HEK293 (cell line): ENCODE measurements around the gene P2RX1.

Experiments
- CTCF ChIA-PET: fragments of 350-600 bp; formaldehyde crosslinking; extraction: SDS; loops from one replicate; lab custom pipeline; 2021; ENCODE audit warnings: antibody characterized with exemption; lab: Yijun Ruan, JAX
- POLR2A ChIA-PET: fragments of 300-600 bp; formaldehyde crosslinking; extraction: SDS; loops from one replicate; lab custom pipeline; 2020; ENCODE audit warnings: antibody characterized with exemption, inconsistent platforms; lab: Yijun Ruan, JAX
- H3K27ac ChIP-seq: fragments of 200-500 bp; sonication (Bioruptor generic); 2 replicates; pipeline ENCODE4 v1.5.1; 2014; ENCODE audit warnings: low read depth, low read length, control low read depth, inconsistent platforms; ENCODE audit errors: extremely low read depth
- H3K36me3 ChIP-seq, 2 experiments: fragments of 200-500 bp in 1 of 2; sonication (Bioruptor generic) in 1 of 2; 1 replicate in 1 of 2; 2 replicates in 1 of 2; pipeline ENCODE4 v1.5.1; 2014 to 2017; ENCODE audit warnings: inconsistent platforms in 2 of 2, low read length in 2 of 2; ENCODE audit not compliant: control insufficient read depth in 2 of 2, insufficient read depth in 1 of 2
- H3K4me1 ChIP-seq: fragments of 200-500 bp; sonication (Bioruptor generic); 2 replicates; pipeline ENCODE4 v1.5.1; 2014; ENCODE audit warnings: mild to moderate bottlenecking, low read length, inconsistent platforms; ENCODE audit not compliant: control insufficient read depth, insufficient read depth
- H3K4me3 ChIP-seq: 2 replicates; pipeline ENCODE4 v1.5.1; 2011; ENCODE audit warnings: low read depth, mild to moderate bottlenecking, control low read depth, low read length, moderate library complexity
- H3K9me3 ChIP-seq: fragments of 200-500 bp; sonication (Bioruptor generic); 2 replicates; pipeline ENCODE4 v1.5.1; 2014; ENCODE audit warnings: low read depth, low read length, inconsistent platforms; ENCODE audit not compliant: control insufficient read depth, insufficient read depth
- ATF2 ChIP-seq: fragments of 450-650 bp; formaldehyde crosslinking; IDR thresholded peaks from 2 replicates; pipeline ENCODE4 v1.5.1; 2016; ENCODE audit warnings: missing biosample characterization, missing genetic modification characterization, low read depth
- IKZF3 ChIP-seq: fragments of 450-650 bp; IDR thresholded peaks from 2 replicates; pipeline ENCODE4 v1.5.0; 2018; ENCODE audit warnings: missing biosample characterization, mild to moderate bottlenecking, missing genetic modification characterization, moderate library complexity
- PRDM10 ChIP-seq: fragments of 450-650 bp; formaldehyde crosslinking; IDR thresholded peaks from 2 replicates; pipeline ENCODE4 v1.5.1; 2016; ENCODE audit warnings: missing biosample characterization, missing genetic modification characterization
- ZFP41 ChIP-seq: fragments of 450-650 bp; formaldehyde crosslinking; IDR thresholded peaks from 2 replicates; pipeline ENCODE4 v1.5.1; 2016; ENCODE audit warnings: missing biosample characterization, missing genetic modification characterization, borderline replicate concordance
- ZIC2 ChIP-seq: fragments of 450-650 bp; formaldehyde crosslinking; IDR thresholded peaks from 2 replicates; pipeline ENCODE4 v1.5.1; 2016; ENCODE audit warnings: missing biosample characterization, missing genetic modification characterization
- ZNF133 ChIP-seq: fragments of 450-650 bp; formaldehyde crosslinking; IDR thresholded peaks from 2 replicates; pipeline ENCODE4 v1.5.1; 2016; ENCODE audit warnings: missing biosample characterization, missing genetic modification characterization
- ZNF274 ChIP-seq, 2 experiments: fragments of 200-500 bp in 1 of 2; fragments of 450-650 bp in 1 of 2; sonication (Bioruptor generic) in 1 of 2; formaldehyde crosslinking in 1 of 2; IDR thresholded peaks; 2 replicates each; pipeline versions ENCODE4 v1.5.1 to v1.6.1; 2014 to 2016; ENCODE audit warnings: borderline replicate concordance in 1 of 2, inconsistent platforms in 1 of 2, low read length in 1 of 2, missing biosample characterization in 1 of 2, missing genetic modification characterization in 1 of 2
- ZNF302 ChIP-seq: fragments of 450-650 bp; formaldehyde crosslinking; IDR thresholded peaks from 2 replicates; pipeline ENCODE4 v1.5.1; 2016; ENCODE audit warnings: missing biosample characterization, missing genetic modification characterization, low read depth
- ZNF341 ChIP-seq: fragments of 450-650 bp; formaldehyde crosslinking; IDR thresholded peaks from 2 replicates; pipeline ENCODE4; 2016; ENCODE audit warnings: low read depth, missing biosample characterization, missing genetic modification characterization
- ZNF488 ChIP-seq: fragments of 450-650 bp; formaldehyde crosslinking; IDR thresholded peaks from 2 replicates; pipeline ENCODE4 v1.5.1; 2016; ENCODE audit warnings: missing biosample characterization, missing genetic modification characterization
- ZNF548 ChIP-seq: fragments of 450-650 bp; formaldehyde crosslinking; IDR thresholded peaks from 2 replicates; pipeline ENCODE4 v1.5.1; 2016; ENCODE audit warnings: missing biosample characterization, missing genetic modification characterization
- ZNF571 ChIP-seq: fragments of 450-650 bp; formaldehyde crosslinking; IDR thresholded peaks from 2 replicates; pipeline ENCODE4 v1.5.0; 2017; ENCODE audit warnings: missing biosample characterization, missing genetic modification characterization
- ZNF600 ChIP-seq: fragments of 450-650 bp; formaldehyde crosslinking; IDR thresholded peaks from 2 replicates; pipeline ENCODE4 v1.5.1; 2016; ENCODE audit warnings: missing biosample characterization, missing genetic modification characterization
- ZNF621 ChIP-seq: fragments of 450-650 bp; formaldehyde crosslinking; IDR thresholded peaks from 2 replicates; pipeline ENCODE4 v1.5.1; 2017; ENCODE audit warnings: missing biosample characterization, missing genetic modification characterization
- ZNF654 ChIP-seq: fragments of 450-650 bp; formaldehyde crosslinking; IDR thresholded peaks from 2 replicates; pipeline ENCODE4 v1.5.1; 2016; ENCODE audit warnings: low read depth, missing biosample characterization, missing genetic modification characterization

Gene P2RX1

DNA sequence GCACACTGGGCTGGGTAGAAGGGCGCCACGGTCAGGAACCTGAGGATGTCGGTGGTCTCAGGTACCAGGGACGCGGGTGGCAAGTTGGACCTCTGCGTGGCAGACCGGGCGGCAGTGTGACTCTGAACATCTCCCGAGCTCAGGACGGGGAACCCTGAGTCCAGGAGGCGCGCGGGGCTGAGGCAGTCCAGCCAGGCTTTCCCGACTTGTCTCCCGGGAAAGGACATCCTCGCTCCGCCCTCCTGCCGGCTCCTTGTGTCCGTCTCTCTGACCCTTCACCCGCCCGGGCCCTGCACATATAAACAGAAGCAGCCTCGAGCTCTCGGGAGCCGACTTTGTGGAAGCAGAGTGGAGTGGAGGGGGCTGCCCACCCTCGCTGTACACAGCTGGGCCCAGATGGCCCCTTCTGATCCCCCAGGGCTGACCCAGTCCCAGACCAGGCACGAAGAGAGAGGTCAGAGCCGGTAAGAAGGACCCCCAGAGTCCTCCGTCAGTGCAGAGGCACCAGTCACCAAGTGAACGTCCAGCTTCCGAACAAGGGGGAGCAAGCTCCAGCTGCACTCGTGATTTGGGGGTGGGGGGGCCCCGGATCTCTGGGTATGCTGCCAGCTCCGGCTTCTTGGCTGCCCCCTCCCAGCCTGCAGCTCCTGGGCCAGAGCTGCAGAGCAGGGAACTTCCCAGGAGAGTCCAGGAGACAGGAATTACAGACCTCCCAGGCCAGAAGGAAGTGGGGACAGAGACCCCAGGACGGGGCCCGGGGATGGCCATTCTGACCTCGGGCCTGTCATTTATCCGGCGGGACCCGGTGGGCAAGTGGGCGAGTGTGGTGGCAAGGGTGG is 8.5 kb upstream of the P2RX1 start (continued):
- TF ChIP-seq ATF2 (tag by site-specific recombination) (no peak), ZNF133 (tag by site-specific recombination) (no peak), ZNF571 (tag by site-specific recombination) (no peak)

GRCh38 chr17:3923466-3924190 is 7.4 kb upstream of the P2RX1 start:
- Histone ChIP-seq H3K4me1 (no peaks in the 10 kb centered on the region), H3K4me3 (no peak overlapping the region)
- ChIA-PET POLR2A (no interaction called here), CTCF (interaction anchor here (0.5 to 4.3 kb wide), 4 partner anchors 10 to 1312 kb away, joined by 3 to 35 read pairs (median 6); no protein-coding TSS in a partner anchor)
- TF ChIP-seq ZNF600 (tag by site-specific recombination) (0 out of 2 replicates have a peak, but pooled peaks have one; percentile 20), ZNF654 (no peak), ZNF621 (tag by site-specific recombination) (no peak), PRDM10 (tag by site-specific recombination) (no peak), ZIC2 (tag by site-specific recombination) (peak; percentile 37)
- TF ChIP-seq, all 188 proteins: peak for 2
- H3K36me3 ChIP-seq: no peaks in the 10 kb centered on the region
- H3K27ac ChIP-seq: no peak overlapping the region
- H3K9me3 ChIP-seq: no peaks in the 10 kb centered on the region

GRCh38 chr17:3922765-3923164 is 6.5 kb upstream of the P2RX1 start:
- CTCF ChIA-PET: interaction anchor here (2.1 kb wide), 1 partner anchor 9 kb away, joined by 7 read pairs; no protein-coding TSS in a partner anchor
- no peaks in the 10 kb centered on the region for H3K36me3 ChIP-seq
- no peak overlapping the region for H3K4me3 ChIP-seq
- no peaks in the 10 kb centered on the region for H3K4me1 ChIP-seq
- no peak for TF ChIP-seq ZNF488 (tag by site-specific recombination)
- no peak for TF ChIP-seq ZNF548 (tag by site-specific recombination)
- no peak for TF ChIP-seq IKZF3
- TF ChIP-seq ZNF302 (tag by site-specific recombination): no peak
- TF ChIP-seq ZNF274 (IDR thresholded peaks at IDR 0.05; ENCODE audit: low read length): no peak
- TF ChIP-seq ZNF274 (tag by site-specific recombination; IDR thresholded peaks at IDR 0.05; ENCODE audit: borderline replicate concordance): no peak
- TF ChIP-seq ZFP41 (tag by site-specific recombination): no peak
- no peak for TF ChIP-seq ZNF341 (tag by site-specific recombination)
- TF ChIP-seq, all 188 proteins: peak for 0
- POLR2A ChIA-PET: no interaction called here
- no peak overlapping the region for H3K27ac ChIP-seq
- H3K9me3 ChIP-seq: no peaks in the 10 kb centered on the region
